ENCODE results near the gene MUC4. TPM values are rescaled to one million over a fixed set of nuclear protein-coding genes. Genes with fewer than 3 reads are reported as not detected.

MUC4 gene
- total and polyA plus RNA-seq, 4 donors: not detected

- Histone ChIP-seq H3K27me3 (ENCODE audit: control insufficient read depth in 4 of 4, insufficient read depth in 4 of 4, low read length in 3 of 4) (peaks cover 0 to 2% (median 0%) of the 10 kb centered on the region in 4 donors), H3K4me3 (ENCODE audit: low read depth in 1 of 3, low read length in 3 of 3) (no peak overlapping the region), H3K36me3 (ENCODE audit: control insufficient read depth in 4 of 4, insufficient read depth in 3 of 4, low read depth in 1 of 4, low read length in 3 of 4) (no peaks in the 10 kb centered on the region), H3K27ac (ENCODE audit: low read depth in 1 of 2, low read length in 2 of 2) (no peak overlapping the region), H3K9ac (ENCODE audit: low read depth in 1 of 2, low read length in 2 of 2) (no peak overlapping the region), H3K4me1 (ENCODE audit: control insufficient read depth in 4 of 4, insufficient read depth in 4 of 4, low read length in 3 of 4) (peaks cover 0 to 6% (median 0%) of the 10 kb centered on the region in 4 donors), H3K9me3 (ENCODE audit: control insufficient read depth in 4 of 4, low read length in 3 of 4) (no peaks in the 10 kb centered on the region)
- TF ChIP-seq RAD21 (IDR thresholded peaks at IDR 0.05): no peak
- TF ChIP-seq RXRA (IDR thresholded peaks at IDR 0.05): no peak
- no peak for TF ChIP-seq ZBTB33 (IDR thresholded peaks at IDR 0.05)
- TF ChIP-seq GABPA (IDR thresholded peaks at IDR 0.05 in 1 of 2, conservative IDR thresholded peaks at IDR 0.05 in 1 of 2): no peak
- TF ChIP-seq JUND (IDR thresholded peaks at IDR 0.05): no peak
- TF ChIP-seq YY1 (IDR thresholded peaks at IDR 0.05): no peak
- TF ChIP-seq NR2F2 (IDR thresholded peaks at IDR 0.05): no peak
- TF ChIP-seq FOXA2 (IDR thresholded peaks at IDR 0.05): no peak
- DNase-seq (ENCODE audit: low spot score): no peak
- WGBS: 52% methylated on average over 10 of the region's 10 CpGs
Measured at GRCh38 chr3:195757827-195758226, 53.9 kb downstream of the MUC4 start.

- H3K36me3 ChIP-seq (ENCODE audit: control insufficient read depth in 4 of 4, insufficient read depth in 3 of 4, low read depth in 1 of 4, low read length in 3 of 4): no peaks in the 10 kb centered on the region
- no peak overlapping the region for H3K9ac ChIP-seq (ENCODE audit: low read depth in 1 of 2, low read length in 2 of 2)
- 38% methylated on average over 8 of the region's 8 CpGs for WGBS
- H3K4me1 ChIP-seq (ENCODE audit: control insufficient read depth in 4 of 4, insufficient read depth in 4 of 4, low read length in 3 of 4): peaks cover 0 to 6% (median 0%) of the 10 kb centered on the region in 4 donors
- TF ChIP-seq, protein P1, sequence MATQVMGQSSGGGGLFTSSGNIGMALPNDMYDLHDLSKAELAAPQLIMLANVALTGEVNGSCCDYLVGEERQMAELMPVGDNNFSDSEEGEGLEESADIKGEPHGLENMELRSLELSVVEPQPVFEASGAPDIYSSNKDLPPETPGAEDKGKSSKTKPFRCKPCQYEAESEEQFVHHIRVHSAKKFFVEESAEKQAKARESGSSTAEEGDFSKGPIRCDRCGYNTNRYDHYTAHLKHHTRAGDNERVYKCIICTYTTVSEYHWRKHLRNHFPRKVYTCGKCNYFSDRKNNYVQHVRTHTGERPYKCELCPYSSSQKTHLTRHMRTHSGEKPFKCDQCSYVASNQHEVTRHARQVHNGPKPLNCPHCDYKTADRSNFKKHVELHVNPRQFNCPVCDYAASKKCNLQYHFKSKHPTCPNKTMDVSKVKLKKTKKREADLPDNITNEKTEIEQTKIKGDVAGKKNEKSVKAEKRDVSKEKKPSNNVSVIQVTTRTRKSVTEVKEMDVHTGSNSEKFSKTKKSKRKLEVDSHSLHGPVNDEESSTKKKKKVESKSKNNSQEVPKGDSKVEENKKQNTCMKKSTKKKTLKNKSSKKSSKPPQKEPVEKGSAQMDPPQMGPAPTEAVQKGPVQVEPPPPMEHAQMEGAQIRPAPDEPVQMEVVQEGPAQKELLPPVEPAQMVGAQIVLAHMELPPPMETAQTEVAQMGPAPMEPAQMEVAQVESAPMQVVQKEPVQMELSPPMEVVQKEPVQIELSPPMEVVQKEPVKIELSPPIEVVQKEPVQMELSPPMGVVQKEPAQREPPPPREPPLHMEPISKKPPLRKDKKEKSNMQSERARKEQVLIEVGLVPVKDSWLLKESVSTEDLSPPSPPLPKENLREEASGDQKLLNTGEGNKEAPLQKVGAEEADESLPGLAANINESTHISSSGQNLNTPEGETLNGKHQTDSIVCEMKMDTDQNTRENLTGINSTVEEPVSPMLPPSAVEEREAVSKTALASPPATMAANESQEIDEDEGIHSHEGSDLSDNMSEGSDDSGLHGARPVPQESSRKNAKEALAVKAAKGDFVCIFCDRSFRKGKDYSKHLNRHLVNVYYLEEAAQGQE (IDR thresholded peaks at IDR 0.05): no peak
- no peak for TF ChIP-seq HNF4G (IDR thresholded peaks at IDR 0.05)
- TF ChIP-seq ATF3 (IDR thresholded peaks at IDR 0.05): no peak
- no peak for TF ChIP-seq TAF1 (conservative IDR thresholded peaks at IDR 0.05)
- no peak for TF ChIP-seq ZBTB33 (IDR thresholded peaks at IDR 0.05)
- no peak for TF ChIP-seq MAX (IDR thresholded peaks at IDR 0.05)
- no peak for TF ChIP-seq YY1 (IDR thresholded peaks at IDR 0.05)
- TF ChIP-seq RXRA (IDR thresholded peaks at IDR 0.05): no peak
- TF ChIP-seq NR2F2 (IDR thresholded peaks at IDR 0.05): no peak
- no peak for TF ChIP-seq CTCF (IDR thresholded peaks at IDR 0.05; ENCODE audit: low read depth, low read length, missing input control)
- TF ChIP-seq EGR1 (IDR thresholded peaks at IDR 0.05; ENCODE audit: low read depth in 2 of 2): no peak
- no peak for TF ChIP-seq HNF4A (conservative IDR thresholded peaks at IDR 0.05)
- H3K27me3 ChIP-seq (ENCODE audit: control insufficient read depth in 4 of 4, insufficient read depth in 4 of 4, low read length in 3 of 4): peaks cover 0 to 2% (median 0%) of the 10 kb centered on the region in 4 donors
- no peak overlapping the region for H3K4me3 ChIP-seq (ENCODE audit: low read depth in 1 of 3, low read length in 3 of 3)
- DNase-seq (ENCODE audit: low spot score): no peak
- H3K9me3 ChIP-seq (ENCODE audit: control insufficient read depth in 4 of 4, low read length in 3 of 4): no peaks in the 10 kb centered on the region
- H3K27ac ChIP-seq (ENCODE audit: low read depth in 1 of 2, low read length in 2 of 2): no peak overlapping the region
Measured at GRCh38 chr3:195757438-195757770, 54.3 kb downstream of the MUC4 start.

All from liver (tissue), 9 donors.